ENCODE measurements around the gene MACC1.

The MACC1 gene

GRCh38 chr7:20217193-20217948, at the start of gene MACC1:
MACC1 (minus strand) TSS chr7:20217384; CDS start chr7:20161862, 55,522 bp downstream.
- no peak for TF ChIP-seq CTCF (IDR thresholded peaks at IDR 0.05; ENCODE audit: insufficient read depth, missing control alignments)
- DNase-seq (ENCODE audit: insufficient read length, low spot score) (no peak), FAIRE-seq (no peak)

GRCh38 chr7:20264623-20265022, 47.4 kb upstream of the MACC1 start:
- no peak for TF ChIP-seq CTCF (IDR thresholded peaks at IDR 0.05; ENCODE audit: insufficient read depth, missing control alignments)
- DNase-seq (ENCODE audit: insufficient read length, low spot score) (no peak), FAIRE-seq (no peak)

GRCh38 chr7:20260223-20260622, 43.0 kb upstream of the MACC1 start:
- TF ChIP-seq CTCF (IDR thresholded peaks at IDR 0.05; ENCODE audit: insufficient read depth, missing control alignments) = no peak
- no peak for DNase-seq (ENCODE audit: insufficient read length, low spot score)
- FAIRE-seq = no peak

GRCh38 chr7:20257212-20257611, 40.0 kb upstream of the MACC1 start:
- FAIRE-seq = no peak
- no peak for TF ChIP-seq CTCF (IDR thresholded peaks at IDR 0.05; ENCODE audit: insufficient read depth, missing control alignments)
- no peak for DNase-seq (ENCODE audit: insufficient read length, low spot score)

- TF ChIP-seq CTCF (IDR thresholded peaks at IDR 0.05; ENCODE audit: insufficient read depth, missing control alignments) = no peak
- no peak for FAIRE-seq
- DNase-seq (ENCODE audit: insufficient read length, low spot score) = no peak
Observed at GRCh38 chr7:20249920-20250319, 32.7 kb upstream of the MACC1 start.

- DNase-seq (ENCODE audit: insufficient read length, low spot score) (no peak), FAIRE-seq (no peak)
- TF ChIP-seq CTCF (IDR thresholded peaks at IDR 0.05; ENCODE audit: insufficient read depth, missing control alignments) = no peak
Observed at GRCh38 chr7:20249376-20249775, 32.2 kb upstream of the MACC1 start.

GRCh38 chr7:20246236-20246635, 29.1 kb upstream of the MACC1 start:
- DNase-seq (ENCODE audit: insufficient read length, low spot score) (no peak), FAIRE-seq (no peak)
- TF ChIP-seq CTCF (IDR thresholded peaks at IDR 0.05; ENCODE audit: insufficient read depth, missing control alignments) = no peak
